Measurements from ENCODE around the gene SCN8A.

Gene SCN8A

DNA sequence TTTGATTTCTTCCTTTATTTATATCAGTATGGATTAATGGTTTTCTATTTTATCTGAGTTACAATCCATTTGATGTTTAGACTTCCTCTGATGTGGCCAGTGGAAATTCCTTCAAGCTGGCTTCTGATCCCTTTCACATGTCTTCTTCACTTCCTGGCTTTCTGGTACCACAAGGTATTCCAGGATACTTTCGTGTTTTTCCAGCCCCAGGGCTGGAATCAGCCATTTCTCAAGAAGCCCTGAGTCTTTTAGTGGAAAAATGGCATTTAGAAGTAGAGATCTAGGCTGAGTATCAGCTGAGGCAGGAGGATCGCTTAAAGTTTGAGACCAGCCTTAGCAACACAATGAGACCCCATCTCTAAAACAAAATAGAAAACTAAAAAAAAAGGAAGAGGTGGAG is 164.2 kb downstream of the SCN8A start:
- DNase-seq (ENCODE audit: low read depth), result no peak
- H3K4me3 ChIP-seq (ENCODE audit: low read length), result no peak overlapping the region
- TF ChIP-seq, protein P1, sequence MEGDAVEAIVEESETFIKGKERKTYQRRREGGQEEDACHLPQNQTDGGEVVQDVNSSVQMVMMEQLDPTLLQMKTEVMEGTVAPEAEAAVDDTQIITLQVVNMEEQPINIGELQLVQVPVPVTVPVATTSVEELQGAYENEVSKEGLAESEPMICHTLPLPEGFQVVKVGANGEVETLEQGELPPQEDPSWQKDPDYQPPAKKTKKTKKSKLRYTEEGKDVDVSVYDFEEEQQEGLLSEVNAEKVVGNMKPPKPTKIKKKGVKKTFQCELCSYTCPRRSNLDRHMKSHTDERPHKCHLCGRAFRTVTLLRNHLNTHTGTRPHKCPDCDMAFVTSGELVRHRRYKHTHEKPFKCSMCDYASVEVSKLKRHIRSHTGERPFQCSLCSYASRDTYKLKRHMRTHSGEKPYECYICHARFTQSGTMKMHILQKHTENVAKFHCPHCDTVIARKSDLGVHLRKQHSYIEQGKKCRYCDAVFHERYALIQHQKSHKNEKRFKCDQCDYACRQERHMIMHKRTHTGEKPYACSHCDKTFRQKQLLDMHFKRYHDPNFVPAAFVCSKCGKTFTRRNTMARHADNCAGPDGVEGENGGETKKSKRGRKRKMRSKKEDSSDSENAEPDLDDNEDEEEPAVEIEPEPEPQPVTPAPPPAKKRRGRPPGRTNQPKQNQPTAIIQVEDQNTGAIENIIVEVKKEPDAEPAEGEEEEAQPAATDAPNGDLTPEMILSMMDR (conservative IDR thresholded peaks at IDR 0.05; ENCODE audit: low read length), result no peak

DNA sequence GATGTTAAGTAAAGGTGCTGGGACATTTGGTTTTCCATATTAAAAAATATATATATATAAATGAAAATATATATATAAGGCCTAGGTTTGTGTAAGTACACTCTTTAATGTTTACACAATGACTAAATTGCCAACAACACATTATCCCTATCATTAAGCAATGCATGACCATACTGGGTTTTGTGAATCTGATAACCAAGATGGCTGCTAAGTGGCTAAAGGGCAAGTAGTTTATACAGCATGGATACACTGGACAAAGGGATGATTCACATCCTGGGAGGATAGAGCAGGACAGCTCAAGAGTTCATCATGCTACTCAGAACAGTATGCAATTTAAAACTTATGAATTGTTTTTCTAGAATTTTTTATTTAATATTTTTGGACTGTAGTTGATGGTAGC is 168.1 kb downstream of the SCN8A start:
- no peak for DNase-seq (ENCODE audit: low read depth)
- TF ChIP-seq, protein P1 (conservative IDR thresholded peaks at IDR 0.05; ENCODE audit: low read length), result no peak
- H3K4me3 ChIP-seq (ENCODE audit: low read length), result no peak overlapping the region

DNA sequence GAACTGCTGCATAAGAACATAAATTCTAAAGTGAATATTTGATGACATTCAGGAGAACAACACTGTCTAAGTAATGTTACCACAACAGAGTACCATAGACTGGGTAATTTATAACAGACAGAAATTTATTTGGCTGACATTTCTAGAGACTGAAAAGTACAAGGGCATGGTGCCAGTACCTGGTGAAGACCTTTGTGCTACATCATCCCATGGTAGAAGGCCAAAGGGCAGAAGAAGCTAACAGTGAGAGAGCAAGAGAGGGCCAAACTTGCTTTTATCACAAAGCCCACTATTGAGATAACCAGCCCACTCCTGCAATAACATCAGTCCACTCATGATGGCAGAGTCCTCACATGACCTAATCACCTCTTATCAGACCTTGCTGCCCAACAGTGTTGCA is 168.7 kb downstream of the SCN8A start:
- no peak overlapping the region for H3K4me3 ChIP-seq (ENCODE audit: low read length)
- no peak for DNase-seq (ENCODE audit: low read depth)
- TF ChIP-seq, protein P1 (conservative IDR thresholded peaks at IDR 0.05; ENCODE audit: low read length), result no peak

DNA sequence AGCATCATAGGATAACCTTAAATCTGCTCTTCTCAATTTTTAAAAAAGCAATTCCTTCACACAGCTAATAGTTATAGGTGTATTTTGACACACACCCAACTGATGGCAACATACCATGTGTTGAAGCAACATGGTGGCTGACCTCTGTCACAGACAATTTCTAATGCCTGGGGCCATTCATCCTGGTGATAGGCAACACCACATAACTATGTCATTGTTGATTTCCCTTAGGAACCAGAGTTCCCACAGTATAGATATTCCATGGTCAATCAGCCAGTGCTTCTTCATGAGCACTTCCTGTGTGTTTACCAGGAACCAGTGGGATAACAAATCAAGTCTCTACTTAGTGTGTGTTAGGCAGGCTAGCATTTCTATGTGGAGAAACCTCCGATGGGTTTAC is 169.2 kb downstream of the SCN8A start:
- H3K4me3 ChIP-seq (ENCODE audit: low read length), result no peak overlapping the region
- TF ChIP-seq, protein P1 (conservative IDR thresholded peaks at IDR 0.05; ENCODE audit: low read length), result no peak
- no peak for DNase-seq (ENCODE audit: low read depth)

DNA sequence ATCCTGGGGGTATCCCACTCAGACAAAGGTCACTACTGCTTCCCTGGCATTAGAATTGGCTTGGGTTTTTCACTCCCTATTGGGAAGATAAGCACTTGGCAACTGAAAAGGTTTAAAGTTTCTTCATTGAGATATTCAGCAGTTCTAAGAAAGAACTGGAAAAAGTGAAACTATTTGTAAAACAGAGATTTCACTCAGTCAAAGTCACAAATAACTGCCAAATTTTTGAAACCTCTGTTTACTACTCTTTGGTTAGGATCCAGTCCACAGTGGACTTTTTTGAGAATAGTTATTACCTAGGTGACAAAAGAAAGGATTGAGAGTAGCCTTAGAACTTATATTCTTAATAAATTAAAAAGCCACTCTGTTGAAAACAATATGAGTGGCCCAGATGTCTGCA is 172.7 kb downstream of the SCN8A start:
- DNase-seq (ENCODE audit: low read depth), result no peak
- H3K4me3 ChIP-seq (ENCODE audit: low read length), result no peak overlapping the region
- TF ChIP-seq, protein P1 (conservative IDR thresholded peaks at IDR 0.05; ENCODE audit: low read length), result no peak

DNA sequence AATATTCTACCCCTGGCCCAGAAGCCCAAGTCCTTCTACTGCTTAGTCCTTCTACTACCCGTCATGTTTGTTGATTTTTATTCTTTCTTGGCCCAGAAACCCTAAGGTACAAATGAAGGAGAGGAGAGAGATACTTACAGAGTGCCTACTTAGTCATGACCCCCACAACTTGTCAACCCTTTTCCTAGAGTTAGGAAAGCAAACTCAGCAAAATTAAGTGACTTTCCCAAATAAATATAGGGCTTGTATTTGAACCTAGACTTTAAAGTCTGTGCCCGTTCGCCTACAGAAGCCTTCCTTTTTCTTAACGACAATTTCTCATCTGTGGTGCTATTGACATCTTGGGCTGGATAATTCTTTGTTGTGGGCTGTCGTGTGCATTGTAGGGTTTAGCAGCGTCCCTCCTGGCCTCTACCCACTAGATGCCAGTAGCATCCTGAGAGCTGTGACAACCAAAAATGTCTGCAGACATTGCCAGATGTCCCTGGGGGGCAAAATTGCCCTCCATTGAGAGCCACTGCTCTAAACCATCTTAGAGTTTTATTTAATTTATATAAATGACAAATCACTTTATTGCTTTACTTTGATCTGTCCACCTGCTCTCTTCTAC is 175.1 kb downstream of the SCN8A start:
- DNase-seq (ENCODE audit: low read depth), result no peak
- TF ChIP-seq, protein P1 (conservative IDR thresholded peaks at IDR 0.05; ENCODE audit: low read length), result no peak
- no peak overlapping the region for H3K4me3 ChIP-seq (ENCODE audit: low read length)

DNA sequence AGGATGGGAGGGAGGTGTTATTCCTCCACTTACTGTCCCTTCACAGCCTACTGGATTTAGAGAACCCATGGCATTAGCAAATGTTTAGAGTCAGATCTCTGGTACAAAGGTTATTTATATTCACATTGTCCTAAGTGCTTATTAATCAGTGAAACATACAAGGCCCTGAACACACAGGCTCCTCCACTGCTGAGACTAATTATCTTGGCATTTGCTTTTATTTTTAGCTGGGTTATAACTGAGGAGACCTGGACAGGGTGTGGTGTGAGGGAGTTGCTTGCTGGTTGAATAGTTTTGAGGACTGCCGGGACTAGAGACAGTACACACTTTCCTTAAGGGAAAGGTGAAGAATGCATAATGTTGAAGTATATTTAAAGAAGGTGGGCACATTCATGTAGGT is 180.0 kb downstream of the SCN8A start:
- TF ChIP-seq, protein P1 (conservative IDR thresholded peaks at IDR 0.05; ENCODE audit: low read length), result no peak
- no peak overlapping the region for H3K4me3 ChIP-seq (ENCODE audit: low read length)
- peak; percentile 43 for DNase-seq (ENCODE audit: low read depth)
